GM21447 (cell line): ENCODE results near the gene TMEM175.
"Not testable (repeated sequence)": the region's sequence is repeated elsewhere in the genome, so short reads cannot be mapped to it uniquely, and the experiment has no call there.

ENCODE experiments used
- ATAC-seq: cut with Tn5 transposase; IDR thresholded peaks from one replicate; pipeline ENCODE4 v1.9.1; 2021; ENCODE audit not compliant: unreplicated experiment

TMEM175 gene

DNA sequence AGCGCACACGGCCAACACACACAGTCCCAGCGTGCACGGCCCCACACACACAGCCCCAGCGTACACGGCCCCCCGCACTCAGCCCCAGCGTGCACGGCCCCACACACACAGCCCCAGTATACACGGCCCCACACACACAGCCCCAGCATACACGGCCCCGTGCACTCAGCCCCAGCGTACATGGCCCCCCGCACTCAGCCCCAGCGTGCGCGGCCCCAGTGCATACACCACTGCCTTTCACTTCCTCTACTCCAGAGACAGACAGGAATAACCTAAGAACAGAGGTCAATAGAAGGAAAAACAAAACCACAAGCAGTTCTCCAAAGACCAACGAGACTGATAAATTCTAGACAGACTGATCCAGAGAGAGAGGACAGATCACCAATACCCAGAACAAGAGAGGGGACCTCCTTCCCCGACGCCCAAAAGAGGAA lies 17.2 kb upstream of the TMEM175 start:
- no peak for ATAC-seq

DNA sequence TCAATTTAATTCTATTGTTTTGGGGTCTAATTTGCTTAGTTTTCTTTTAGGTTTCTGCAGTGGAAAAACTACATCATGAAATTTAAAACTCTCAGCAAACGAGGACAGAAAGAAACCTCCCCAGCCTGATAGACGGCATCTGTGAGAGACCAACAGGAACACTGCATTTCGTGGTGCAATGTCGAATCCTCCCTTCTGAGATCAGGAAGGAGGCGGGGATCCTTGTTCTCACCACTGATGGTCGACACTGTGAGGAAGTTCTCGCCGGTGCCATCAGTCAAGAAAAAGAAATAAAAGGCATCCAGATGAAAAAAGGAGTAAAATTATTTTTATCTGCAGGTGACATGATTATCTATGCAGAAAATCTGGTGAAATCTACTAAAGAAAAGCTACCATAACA lies 16.7 kb upstream of the TMEM175 start:
- ATAC-seq = no peak

DNA sequence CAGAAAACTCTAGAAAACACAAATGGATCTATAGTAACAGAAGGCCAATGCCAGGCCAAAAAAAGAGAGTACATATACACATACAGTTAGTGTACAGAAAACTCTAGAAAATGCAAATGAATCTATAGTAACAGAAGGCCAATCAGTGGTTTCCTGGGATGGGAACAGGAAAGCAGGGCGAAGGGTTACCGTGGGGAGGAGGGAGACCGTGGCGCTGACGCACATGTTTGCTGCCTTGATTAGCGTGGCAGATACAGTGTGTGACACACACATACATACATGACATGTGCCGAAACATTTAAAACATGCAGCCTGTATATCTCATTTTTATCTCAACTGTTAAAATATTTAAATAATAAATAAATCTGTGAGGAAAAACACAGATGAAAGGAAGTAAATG lies 14.8 kb upstream of the TMEM175 start:
- no peak for ATAC-seq

DNA sequence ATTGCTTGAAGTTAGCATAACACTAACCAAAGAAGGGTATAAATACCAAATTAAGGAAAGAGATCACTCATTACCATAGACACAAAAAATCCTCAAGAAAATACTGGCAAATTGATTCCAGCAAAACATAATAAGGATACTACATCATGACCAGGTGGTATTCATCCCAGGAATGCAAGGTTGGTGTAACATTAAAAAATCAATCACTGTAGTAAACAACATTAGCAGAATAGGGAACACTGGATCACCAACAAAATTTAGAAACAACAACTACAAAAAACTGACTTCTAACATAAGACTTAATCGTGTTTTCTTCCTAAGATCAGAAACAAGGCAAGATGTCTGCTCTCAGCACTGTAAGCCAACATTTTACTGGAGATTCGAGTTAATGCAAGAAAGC lies 14.3 kb upstream of the TMEM175 start:
- no peak for ATAC-seq

DNA sequence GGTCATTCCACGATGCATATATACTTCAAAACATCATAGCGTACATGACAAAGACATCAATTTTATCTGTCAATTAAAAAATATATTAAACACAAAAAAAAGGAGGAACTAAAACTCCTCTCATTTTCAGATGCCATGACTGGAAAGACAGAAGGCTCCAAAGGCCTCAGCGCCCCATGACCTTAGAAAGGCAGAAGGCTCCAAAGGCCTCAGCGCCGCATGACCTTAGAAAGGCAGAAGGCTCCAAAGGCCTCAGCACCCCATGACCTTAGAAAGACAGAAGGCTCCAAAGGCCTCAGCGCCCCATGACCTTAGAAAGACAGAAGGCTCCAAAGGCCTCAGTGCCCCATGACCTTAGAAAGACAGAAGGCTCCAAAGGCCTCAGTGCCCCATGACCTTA lies 13.7 kb upstream of the TMEM175 start:
- ATAC-seq = not testable (repeated sequence)

DNA sequence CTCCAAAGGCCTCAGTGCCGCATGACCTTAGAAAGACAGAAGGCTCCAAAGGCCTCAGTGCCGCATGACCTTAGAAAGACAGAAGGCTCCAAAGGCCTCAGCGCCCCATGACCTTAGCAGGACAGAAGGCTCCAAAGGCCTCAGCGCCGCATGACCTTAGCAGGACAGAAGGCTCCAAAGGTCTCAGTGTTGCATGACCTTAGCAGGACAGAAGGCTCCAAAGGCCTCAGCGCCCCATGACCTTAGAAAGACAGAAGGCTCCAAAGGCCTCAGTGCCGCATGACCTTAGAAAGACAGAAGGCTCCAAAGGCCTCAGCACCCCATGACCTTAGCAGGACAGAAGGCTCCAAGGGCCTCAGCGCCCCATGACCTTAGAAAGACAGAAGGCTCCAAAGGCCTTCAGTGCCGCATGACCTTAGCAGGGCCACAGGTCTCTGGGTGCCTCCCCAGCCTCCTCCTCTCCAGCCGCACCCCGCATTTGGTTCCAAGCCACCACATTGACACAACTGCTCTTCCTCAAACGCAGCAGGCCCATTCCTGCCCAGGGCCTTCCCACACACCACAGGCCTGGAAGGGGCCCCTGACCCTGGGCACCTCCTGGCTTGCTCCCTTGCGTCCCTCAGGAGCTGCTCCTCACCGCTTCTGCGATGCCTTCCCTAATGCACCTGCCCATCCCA lies 13.1 kb upstream of the TMEM175 start:
- ATAC-seq = not testable (repeated sequence)

DNA sequence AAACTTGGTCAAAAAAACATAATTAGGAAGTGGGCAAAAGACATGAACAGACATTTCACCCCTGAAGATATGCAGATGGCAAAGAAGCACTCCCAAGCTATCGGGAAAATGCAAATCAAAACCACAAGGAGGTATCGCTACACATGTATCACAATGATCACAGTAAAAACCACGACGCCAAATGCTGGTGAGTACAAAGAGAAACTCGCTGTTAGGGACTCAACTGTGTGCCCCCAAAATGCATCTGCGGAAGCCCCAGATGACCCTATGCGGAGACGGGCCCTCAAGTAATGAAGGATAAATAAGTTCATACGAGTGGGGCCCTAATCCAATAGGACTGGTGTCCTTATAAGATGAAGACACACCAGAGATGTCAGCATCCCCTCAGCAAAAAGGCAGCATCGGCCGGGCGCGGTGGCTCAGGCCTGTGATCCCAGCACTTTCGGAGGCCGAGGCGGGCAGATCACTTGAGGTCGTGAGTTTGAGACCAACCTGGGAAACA lies 10.4 kb upstream of the TMEM175 start:
- peak; percentile 52 for ATAC-seq

DNA sequence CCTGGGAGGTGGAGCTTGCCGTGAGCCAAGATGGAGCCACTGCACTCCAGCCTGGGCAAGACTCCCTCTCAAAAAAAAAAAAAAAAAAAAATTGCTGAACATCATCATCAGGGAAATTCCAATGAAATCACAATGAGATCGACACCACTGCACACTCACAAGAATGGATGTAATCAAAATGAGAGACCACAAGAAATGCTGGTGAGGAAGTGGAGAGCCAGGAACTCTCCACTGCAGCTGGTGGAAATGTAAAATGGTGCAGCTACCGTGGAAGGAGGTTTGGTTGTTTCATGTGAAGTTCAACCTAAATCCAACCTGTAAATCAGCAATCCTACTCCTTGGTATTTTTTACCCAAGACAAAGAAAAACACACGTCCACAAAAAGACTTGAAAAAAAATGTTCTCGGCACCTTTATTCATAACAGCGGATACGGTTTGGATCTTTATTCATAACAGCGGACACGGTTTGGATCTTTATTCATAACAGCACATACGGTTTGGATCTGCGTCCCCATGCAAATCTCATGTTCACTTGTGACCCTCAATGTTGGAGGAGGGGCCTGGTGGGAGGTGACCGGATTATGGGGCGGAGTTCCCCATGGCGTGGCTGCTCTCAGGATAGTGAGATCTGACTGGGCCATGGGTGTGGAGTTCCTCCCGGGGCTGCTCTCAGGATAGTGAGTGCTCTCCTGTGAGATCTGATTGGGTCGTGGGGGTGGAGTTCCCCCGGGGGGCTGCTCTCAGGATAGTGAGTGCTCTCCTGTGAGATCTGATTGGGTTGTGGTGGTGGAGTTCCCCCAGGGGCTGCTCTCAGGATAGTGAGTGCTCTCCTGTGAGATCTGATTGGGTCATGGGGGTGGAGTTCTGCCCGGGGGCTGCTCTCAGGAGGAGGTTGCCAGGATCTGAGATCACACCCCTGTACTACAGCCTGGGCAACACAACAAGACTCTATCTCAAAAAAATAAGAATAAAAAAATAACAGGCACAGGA lies 7.9 kb upstream of the TMEM175 start:
- peak; percentile 45 for ATAC-seq

DNA sequence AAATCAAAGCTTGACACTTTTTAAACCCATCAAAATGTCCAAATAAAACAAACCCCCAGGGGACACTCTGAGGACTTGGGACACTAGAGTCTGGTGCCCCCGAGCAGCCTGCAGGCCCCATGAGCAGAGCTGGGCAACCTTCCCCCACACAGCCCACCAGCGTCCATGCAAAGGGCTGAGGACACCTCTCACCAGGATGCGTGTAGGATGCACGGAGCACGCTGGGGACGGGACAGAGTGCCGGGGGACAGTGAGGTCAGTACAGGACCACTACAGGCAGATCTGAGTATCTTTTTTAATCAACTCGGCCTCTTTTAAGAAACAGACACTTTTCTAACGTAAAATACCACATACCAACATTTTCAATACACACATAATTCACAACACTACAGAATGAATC lies 7.1 kb upstream of the TMEM175 start:
- ATAC-seq = no peak

DNA sequence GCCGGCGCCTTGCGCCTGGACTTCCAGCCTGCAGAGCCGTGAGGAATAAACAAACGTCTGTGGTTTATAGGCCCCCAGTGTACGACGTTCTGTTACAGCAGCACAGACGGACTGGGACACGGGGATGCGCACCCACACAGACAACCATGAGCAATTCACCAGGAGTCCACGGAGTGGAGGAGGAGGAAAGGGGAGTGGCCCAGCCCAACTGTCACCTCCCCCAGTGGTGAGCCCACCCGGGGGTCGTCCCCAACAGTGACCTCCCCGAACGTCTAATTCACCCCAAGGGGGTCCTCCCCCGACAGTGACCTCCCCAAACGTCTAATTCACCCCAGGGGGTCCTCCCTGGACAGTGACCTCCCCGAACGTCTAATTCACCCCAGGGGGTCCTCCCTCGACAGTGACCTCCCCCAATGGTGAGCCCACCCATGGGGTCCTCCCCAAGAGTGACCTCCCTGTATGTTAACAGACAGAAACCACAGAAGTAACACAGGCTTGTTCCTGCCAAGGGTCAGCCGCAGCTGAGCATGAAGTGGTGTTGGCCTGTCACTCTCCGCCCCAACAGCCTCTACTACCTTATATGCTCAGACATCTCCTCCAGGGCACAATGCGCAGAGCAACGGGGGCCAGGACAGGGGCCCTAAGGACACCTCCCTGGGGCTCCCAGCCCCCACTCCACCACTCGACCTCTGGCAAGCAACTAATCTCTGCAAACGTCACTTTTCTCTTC lies 6.3 kb upstream of the TMEM175 start:
- no peak for ATAC-seq

DNA sequence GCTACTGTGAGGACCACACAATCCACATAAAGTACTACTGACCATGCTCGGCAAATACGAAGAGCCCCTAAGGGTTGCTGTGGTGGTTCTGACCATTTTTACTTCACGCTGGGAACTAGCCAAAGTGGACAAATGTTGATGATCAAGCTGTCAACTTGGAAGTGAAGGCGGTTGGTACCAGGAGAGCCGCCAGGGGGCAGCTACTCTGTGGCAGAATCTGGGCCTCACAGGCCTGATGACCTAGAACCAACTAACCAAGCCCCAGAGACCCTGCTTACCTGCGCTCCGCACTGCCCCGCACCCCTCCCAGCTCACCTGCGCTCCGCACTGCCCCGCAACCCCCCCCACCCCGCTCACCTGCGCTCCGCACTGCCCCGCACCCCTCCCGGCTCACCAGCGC lies 5.7 kb upstream of the TMEM175 start:
- no peak for ATAC-seq

DNA sequence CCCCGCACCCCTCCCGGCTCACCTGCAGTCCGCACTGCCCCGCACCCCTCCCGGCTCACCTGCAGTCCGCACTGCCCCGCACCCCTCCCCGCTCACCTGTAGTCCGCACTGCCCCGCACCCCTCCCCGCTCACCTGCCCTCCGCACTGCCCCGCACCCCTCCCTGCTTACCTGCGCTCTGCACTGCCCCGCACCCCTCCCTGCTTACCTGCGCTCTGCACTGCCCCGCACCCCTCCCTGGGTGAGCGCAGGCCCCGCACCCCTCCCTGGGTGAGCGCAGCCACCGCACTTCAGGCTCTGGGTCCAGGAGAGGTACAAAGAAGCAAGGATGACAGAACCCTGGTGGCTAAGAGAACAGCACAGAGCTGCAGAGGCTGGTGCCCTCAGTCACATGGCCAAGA lies 4.7 kb upstream of the TMEM175 start:
- ATAC-seq = not testable (repeated sequence)

DNA sequence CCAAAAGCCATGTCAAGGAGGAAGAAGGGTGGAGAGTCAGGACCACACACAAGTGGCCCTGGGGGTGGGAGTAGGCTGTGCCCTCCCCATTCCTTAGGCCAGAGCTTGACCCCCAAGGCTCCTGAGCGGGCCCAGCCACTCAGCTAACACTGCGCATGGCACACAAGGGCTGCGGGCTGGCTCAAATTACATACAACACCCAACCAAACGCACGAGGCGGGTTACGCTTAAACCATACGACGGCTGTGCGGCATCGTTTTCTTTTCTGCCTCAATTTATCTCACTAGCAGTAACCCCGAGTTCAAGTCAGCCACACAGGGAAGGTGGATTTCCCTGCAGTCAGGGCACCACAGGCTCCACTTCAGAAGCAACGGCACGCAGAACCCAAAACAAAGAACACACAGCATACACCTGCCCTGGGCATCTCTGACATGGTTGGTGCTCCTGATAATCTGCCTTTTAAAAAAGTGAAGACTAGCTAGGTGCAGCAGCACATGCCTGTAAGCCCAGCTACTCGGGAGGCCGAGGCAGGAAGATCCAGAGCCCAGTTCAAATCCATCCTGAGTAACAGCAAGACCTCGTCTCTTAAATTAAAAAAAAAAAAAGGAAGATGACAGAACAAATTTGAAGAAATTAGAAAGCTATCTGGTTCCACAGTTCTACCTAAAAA lies 3.0 kb upstream of the TMEM175 start:
- no peak for ATAC-seq

DNA sequence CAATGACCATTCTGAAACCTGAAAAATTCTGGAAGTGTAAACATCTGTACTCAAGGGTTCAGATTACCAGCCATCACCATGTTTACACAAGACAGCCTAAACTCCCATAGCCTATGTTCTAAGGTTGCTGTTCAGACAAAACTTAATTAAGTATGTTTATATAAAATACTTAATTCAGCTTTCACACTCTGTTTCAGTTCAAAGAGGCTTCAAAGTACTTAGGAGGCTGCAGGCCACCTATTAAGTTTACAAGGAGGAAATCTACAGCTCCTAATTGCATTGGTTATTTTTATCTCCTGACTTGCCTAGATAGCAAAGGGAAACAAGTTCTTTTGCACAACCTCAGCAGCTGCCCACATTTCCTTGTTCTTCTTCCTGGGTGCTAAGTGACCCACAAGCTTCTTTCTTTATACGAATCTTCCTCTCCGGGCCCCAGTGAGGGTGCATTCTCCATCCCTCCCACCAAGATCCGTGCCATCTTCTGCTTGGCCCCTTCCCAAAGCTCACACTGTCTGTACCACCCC lies 2.2 kb upstream of the TMEM175 start:
- no peak for ATAC-seq

DNA sequence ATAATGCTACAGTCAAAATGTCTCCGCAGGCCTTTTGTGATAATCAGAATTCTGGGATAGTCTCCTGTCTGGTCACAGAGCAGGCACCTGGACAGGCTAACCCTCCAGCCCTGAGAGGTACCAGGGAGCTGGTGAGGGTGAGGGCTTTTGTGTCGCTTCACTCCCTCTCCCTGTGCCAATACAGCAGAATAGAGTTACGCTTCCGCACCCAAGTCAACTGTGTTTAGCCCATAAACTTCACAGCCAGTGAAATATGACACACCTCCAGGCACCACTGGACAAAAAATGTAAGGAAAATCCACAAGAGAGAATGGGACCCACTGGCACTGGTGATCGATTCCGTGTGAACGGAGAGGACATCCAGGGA lies 1.4 kb upstream of the TMEM175 start:
- no peak for ATAC-seq

DNA sequence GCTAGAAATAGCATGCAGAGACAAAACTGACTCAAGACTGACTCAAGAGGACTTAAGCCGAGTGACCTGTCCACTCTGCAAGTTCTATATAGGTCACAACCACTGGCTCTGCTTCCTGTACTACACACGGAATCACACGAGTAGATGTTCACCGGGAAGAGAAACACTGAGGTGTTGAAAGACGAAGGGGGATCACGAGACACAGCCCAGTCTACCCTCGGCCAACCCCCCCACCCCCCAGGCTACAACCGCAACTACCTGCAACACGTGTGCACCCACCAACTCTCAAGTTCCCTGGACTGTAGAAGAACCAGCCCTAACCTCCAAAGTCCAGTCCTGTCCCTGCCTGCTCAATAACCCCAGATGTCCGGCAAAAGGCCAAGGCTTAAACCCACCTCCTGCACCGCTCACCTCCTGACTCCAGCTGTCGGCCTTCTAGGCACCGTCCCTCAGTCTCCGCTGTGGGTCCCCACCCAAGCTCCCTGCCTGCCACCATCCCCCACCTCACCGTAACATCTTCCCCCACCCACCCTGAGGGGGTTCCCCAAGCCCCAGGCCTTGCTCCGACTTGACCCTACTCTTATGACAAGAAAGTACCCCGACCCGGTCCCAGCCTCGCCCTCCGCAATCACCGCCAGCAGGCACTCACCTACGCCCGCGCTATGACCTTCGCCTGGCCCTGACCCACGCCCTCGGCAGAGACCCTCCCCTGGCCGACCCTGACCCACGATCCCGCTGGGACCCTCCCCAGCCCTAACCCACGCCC lies 883 bp upstream of the TMEM175 start:
- peak; percentile 4 for ATAC-seq

DNA sequence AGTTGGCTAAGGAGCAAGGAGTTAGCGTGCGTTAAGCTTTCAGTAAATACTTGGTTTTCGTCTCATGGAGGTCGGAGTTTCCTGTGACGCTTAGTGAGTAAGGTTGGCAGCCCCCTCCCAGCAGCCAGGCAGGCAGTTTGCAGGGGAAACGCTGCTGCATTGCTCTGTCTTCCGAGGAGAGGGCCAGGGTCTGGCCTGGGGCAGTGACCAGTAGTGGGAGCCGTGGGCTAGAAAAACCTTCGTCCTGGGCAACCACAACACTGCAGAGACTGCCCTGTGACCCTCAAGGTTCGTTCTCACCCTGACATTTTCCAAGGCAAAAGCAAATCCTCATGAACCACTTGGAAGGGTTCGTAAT lies 432 bp downstream of the TMEM175 start:
- no peak for ATAC-seq

DNA sequence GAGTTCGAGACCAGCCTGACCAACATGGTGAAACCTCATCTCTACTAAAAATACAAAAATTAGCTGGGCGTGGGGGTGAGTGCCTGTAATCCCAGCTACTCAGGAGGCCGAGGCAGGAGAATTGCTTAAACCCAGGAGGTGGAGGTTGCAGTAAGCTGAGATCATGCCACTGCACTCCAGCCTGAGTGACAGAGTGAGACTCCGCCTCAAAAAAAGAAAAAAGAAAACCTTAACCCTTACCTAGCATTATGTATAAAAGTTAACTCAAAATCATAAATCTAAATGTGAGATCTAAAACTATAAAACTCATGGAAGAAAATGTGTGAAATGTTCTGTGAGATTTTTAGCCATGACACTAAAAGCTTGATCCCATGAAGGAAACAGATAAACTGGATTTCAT lies 7.2 kb downstream of the TMEM175 start:
- not testable (repeated sequence) for ATAC-seq

DNA sequence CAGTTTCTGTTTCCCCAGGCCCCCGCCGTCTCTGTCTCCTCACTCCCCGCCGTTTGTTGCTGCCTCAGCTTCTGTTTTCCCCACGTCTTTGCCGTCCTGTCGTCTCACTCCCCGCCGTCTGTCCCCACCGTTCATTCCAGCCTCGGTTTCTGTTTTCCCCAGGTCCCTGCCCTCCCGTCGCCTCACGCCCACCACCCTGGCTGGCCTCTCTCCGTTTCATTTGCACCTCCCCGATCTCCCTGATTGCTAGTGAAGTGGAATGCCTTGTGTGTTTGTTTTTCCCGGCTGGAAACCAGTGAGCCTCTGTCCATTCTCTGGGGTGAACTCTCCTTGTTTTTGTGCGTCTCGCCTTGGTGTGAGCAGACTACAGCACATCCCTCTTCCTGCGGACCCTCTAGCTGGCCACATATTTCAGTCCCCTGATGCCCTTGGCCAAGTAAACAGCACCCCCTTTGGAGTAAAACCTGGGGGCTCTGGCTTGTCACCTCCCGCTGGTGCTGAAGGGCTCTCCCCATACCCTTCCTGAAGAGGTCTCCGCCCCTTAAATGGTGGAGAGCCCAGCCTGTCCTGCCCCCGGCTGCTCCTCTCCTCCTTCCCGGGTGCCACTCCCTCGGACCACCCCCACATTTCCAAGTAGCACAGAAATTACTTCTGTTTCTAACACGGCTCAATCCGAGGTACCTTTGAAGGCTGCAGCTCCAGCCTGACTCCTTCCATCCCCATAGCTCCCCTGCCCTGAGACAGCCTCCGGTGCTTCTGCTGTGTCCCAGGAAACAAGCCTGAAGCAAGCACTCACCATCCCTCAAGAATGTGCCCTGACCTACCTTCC lies 13.2 kb downstream of the TMEM175 start:
- ATAC-seq = no peak
